Heart right ventricle (tissue), 16 donors: ENCODE results near the gene MYH16. TPM values are rescaled to one million over a fixed set of nuclear protein-coding genes. Genes with fewer than 3 reads are reported as not detected.
A peak's percentile ranks its signal among the peaks of the same experiment; 100 is the strongest.
"Not testable (repeated sequence)": the region's sequence is repeated elsewhere in the genome, so short reads cannot be mapped to it uniquely, and the experiment has no call there.

ENCODE experiments used
- ATAC-seq, 8 donors: fragments of 200-7000 bp; cut with Tn5 transposase; one replicate each; pipeline ENCODE4 v1.9.1; 2020; ENCODE audit warnings: mild to moderate bottlenecking in 8 of 8, moderate library complexity in 8 of 8, moderate number of reproducible peaks in 1 of 8
- DNase-seq, 2 donors: peaks; one replicate each; pipeline ENCODE4 v3.0.0-alpha.2; 2020
- H3K27ac ChIP-seq, 10 donors: fragments of 200-600 bp; sonication (generic) in 2 of 10; one replicate each; pipeline versions ENCODE4 v1.5.0 to v1.8.0; 2020 to 2022; ENCODE audit warnings: mild to moderate bottlenecking in 3 of 10
- H3K27me3 ChIP-seq, 7 donors: fragments of 200-600 bp; one replicate each; pipeline ENCODE4 v1.8.0; 2021 to 2022; ENCODE audit warnings: mild to moderate bottlenecking in 2 of 7
- H3K36me3 ChIP-seq, 9 donors: fragments of 200-600 bp; sonication (generic) in 1 of 9; one replicate each; pipeline versions ENCODE4 v1.5.0 to v1.8.0; 2020 to 2022; ENCODE audit warnings: mild to moderate bottlenecking in 2 of 9
- H3K4me1 ChIP-seq, 9 donors: fragments of 200-600 bp; sonication (generic) in 1 of 9; one replicate each; pipeline versions ENCODE4 v1.5.0 to v1.8.0; 2020 to 2022; ENCODE audit warnings: mild to moderate bottlenecking in 4 of 9
- H3K4me3 ChIP-seq, 10 donors: fragments of 200-600 bp; sonication (generic) in 2 of 10; one replicate each; pipeline versions ENCODE4 v1.5.0 to v1.8.0; 2020 to 2022; ENCODE audit warnings: mild to moderate bottlenecking in 7 of 10, moderate library complexity in 2 of 10
- H3K9me3 ChIP-seq, 11 donors: fragments of 200-600 bp in 10 of 11; sonication (generic) in 2 of 11; one replicate each; pipeline versions ENCODE4 v1.5.0 to v1.8.0; 2013 to 2022; ENCODE audit warnings: mild to moderate bottlenecking in 2 of 11, control low read depth in 1 of 11, moderate library complexity in 1 of 11
- CTCF ChIP-seq, 9 donors: fragments of 200-600 bp; sonication (generic) in 2 of 9; IDR thresholded peaks; one replicate each; pipeline versions ENCODE4 v1.5.0 to v1.8.0; 2021 to 2022; ENCODE audit warnings: antibody characterized with exemption in 9 of 9, mild to moderate bottlenecking in 5 of 9, moderate library complexity in 1 of 9
- WGBS, 2 donors: extraction: QIAGEN DNeasy Blood & Tissue Kit; methylation state at CpG; one replicate each; pipeline ENCODE4 v1.1.7; 2013; ENCODE audit warnings: inconsistent platforms in 1 of 2; 5-methylcytosine and 5-hydroxymethylcytosine counted together
- intact Hi-C, 10 donors: fragments of 100-400 bp; cut with DNase I; formaldehyde crosslinking; loops; one replicate each; pipeline versions ENCODE4 v1.11.1 to v1.14.2; 2022
- polyA plus RNA-seq, 2 donors: library from polyadenylated mRNA; stranded (reverse); fragments of 200-250 nt; gene quantifications; one replicate each; pipeline ENCODE4 v1.2.3, GENCODE V29; 2013
- total RNA-seq, 10 donors: library from RNA; stranded (reverse); fragmentation: NEBNext Ultra II Directional in 3 of 10; extraction: Animal tissue kit (Norgen Biotek cat#: 25700) in 3 of 10; gene quantifications; one replicate each; pipeline versions ENCODE4 v1.2.1 to v1.2.4, GENCODE V29; 2021 to 2023
- donor health status: Arrhythmogenic right ventricular cardiomyopathy.
- donor health status: ischemic (EF 13 %, LVEDD 7.1; RV severe dilation, severe dysfunction).
- donor health status: healthy with polysubstance abuse.
- donor health status: DM: no; HTN: yes; CAD: no.
- donor health status: DM: no; HTN: no; CAD: no.
- donor health status: ischemic (EF 25% LVEDD 6.9; RV normal size, moderate dysfunction).
- donor health status: ischemic (EF 25% LVEDD 5.7; RV mildly dilated, moderate dysfunction).
- donor health status: healthy.
- donor health status: DM: yes; HTN: yes; CAD: no.
- donor health status: Ischemic cardiomyopathy.
- donor health status: ischemic (EF 35%, LVEDD 5.7; RV mildly dilated, moderate dysfunction).
- donor health status: nonischemic (EF 11% LVEDD 7.7; RV severe dilation, severe dysfunction).
- donor health status: DM: yes; HTN: yes; CAD: no.
- donor health status: PGD.
- donor health status: ischemic (EF 29% LVEDD 5.4; RV normal size, mild dysfunction).
- donor health status: nonischemic (EF 23%, LVEDD 6.1; RV moderate dilation, normal function).

Gene MYH16
- total and polyA plus RNA-seq, 12 donors, result not detected

- DNase-seq (no peak), ATAC-seq (peak in 1 of 8 donors; percentile 53)
- 65 to 70% methylated on average over 5 of the region's 5 CpGs for WGBS, 2 donors
- no peak overlapping the region for H3K27ac ChIP-seq
- H3K4me3 ChIP-seq, result no peak overlapping the region
- no peaks in the 10 kb centered on the region for H3K36me3 ChIP-seq
- peaks cover 0 to 12% (median 0%) of the 10 kb centered on the region in 7 donors for H3K27me3 ChIP-seq
- no peaks in the 10 kb centered on the region for H3K4me1 ChIP-seq
- intact Hi-C loops, result no loop called here
- TF ChIP-seq CTCF (IDR thresholded peaks at IDR 0.05), result no peak
- no peaks in the 10 kb centered on the region for H3K9me3 ChIP-seq
These were observed 5.2 kb upstream of the MYH16 start for GRCh38 chr7:99267481-99267840.

- ATAC-seq (peak in 1 of 8 donors; percentile 9), DNase-seq (no peak)
- TF ChIP-seq CTCF (IDR thresholded peaks at IDR 0.05), result no peak
- 75 to 76% methylated on average over 17 of the region's 17 CpGs for WGBS, 2 donors
- no peaks in the 10 kb centered on the region for H3K4me1 ChIP-seq
- intact Hi-C loops, result no loop called here
- H3K27me3 ChIP-seq, result peaks cover 0 to 12% (median 0%) of the 10 kb centered on the region in 7 donors
- no peaks in the 10 kb centered on the region for H3K9me3 ChIP-seq
- no peak overlapping the region for H3K4me3 ChIP-seq
- no peak overlapping the region for H3K27ac ChIP-seq
- H3K36me3 ChIP-seq, result no peaks in the 10 kb centered on the region
These were observed 4.6 kb upstream of the MYH16 start for GRCh38 chr7:99267841-99268576.

GRCh38 chr7:99268577-99268908, 4.1 kb upstream of the MYH16 start:
- intact Hi-C loops, result no loop called here
- Histone ChIP-seq H3K4me3 (no peak overlapping the region), H3K4me1 (no peaks in the 10 kb centered on the region), H3K36me3 (no peaks in the 10 kb centered on the region), H3K27me3 (peaks cover 0 to 12% (median 0%) of the 10 kb centered on the region in 7 donors), H3K9me3 (no peaks in the 10 kb centered on the region), H3K27ac (no peak overlapping the region)
- no peak for TF ChIP-seq CTCF (IDR thresholded peaks at IDR 0.05)
- DNase-seq, result no peak
- no peak for ATAC-seq
- 84 to 85% methylated on average over 4 of the region's 4 CpGs for WGBS, 2 donors

GRCh38 chr7:99270702-99271101, 1.9 kb upstream of the MYH16 start:
- 58 to 59% methylated on average over 16 of the region's 16 CpGs for WGBS, 2 donors
- TF ChIP-seq CTCF (IDR thresholded peaks at IDR 0.05), result no peak
- DNase-seq, result no peak
- intact Hi-C loops, result no loop called here
- Histone ChIP-seq H3K36me3 (no peaks in the 10 kb centered on the region), H3K4me3 (no peak overlapping the region), H3K4me1 (peaks cover 0 to 5% (median 0%) of the 10 kb centered on the region in 9 donors), H3K9me3 (no peaks in the 10 kb centered on the region), H3K27ac (no peak overlapping the region), H3K27me3 (peaks cover 0 to 4% (median 0%) of the 10 kb centered on the region in 7 donors)
- no peak for ATAC-seq

GRCh38 chr7:99273561-99273960, 922 bp downstream of the MYH16 start:
- ATAC-seq, H3K36me3 ChIP-seq, intact Hi-C loops, H3K27me3 ChIP-seq, H3K4me3 ChIP-seq, DNase-seq, H3K9me3 ChIP-seq, H3K4me1 ChIP-seq, H3K27ac ChIP-seq: not testable (repeated sequence)
- WGBS, 2 donors, result 94 to 96% methylated on average over 1 of the region's 1 CpG

- H3K36me3 ChIP-seq, DNase-seq, H3K27ac ChIP-seq, H3K4me3 ChIP-seq, intact Hi-C loops, H3K4me1 ChIP-seq, H3K9me3 ChIP-seq, ATAC-seq, H3K27me3 ChIP-seq: not testable (repeated sequence)
- WGBS, 2 donors, result 97% methylated on average over 7 of the region's 7 CpGs
These were observed 2.3 kb downstream of the MYH16 start for GRCh38 chr7:99274908-99275307.
